Stimulated activated CD8-positive, alpha-beta memory T cell treated with anti-CD3 and anti-CD28 coated beads, Interleukin-7, amount 100 ng/mL, for 48 hours (primary cell): ENCODE measurements around the gene BAG5.

Experiments used
- DNase-seq, 2 donors: peaks; one replicate each; pipeline ENCODE4 v3.0.0-alpha.2; 2020; ENCODE audit warnings: low read depth in 1 of 2; ENCODE audit errors: extremely low read depth in 1 of 2

Gene BAG5

DNA sequence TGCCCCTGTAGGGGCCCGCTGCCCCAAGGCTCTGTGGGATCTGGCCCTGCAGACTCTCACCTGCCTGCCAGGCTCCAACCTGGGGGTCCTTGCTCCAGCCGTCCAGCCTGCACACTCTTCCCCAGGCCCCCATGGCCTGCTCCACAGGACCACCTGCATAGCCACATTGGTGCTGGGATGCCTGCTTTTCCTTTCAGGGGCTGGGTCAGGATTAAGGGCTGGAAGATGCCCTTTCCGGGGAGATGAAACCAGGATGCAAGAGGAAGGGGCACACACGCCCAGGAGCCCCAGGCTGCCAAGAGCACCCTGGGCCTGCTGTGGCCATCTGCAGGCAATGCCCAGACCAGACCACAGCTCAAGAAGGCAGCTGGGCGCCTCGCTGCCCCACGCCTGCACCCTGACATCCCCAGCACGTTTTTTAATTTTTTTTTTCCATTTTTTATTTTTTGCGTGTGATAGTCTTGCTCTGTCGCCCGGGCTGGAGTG lies 15.0 kb downstream of the BAG5 start:
- no peak for DNase-seq

DNA sequence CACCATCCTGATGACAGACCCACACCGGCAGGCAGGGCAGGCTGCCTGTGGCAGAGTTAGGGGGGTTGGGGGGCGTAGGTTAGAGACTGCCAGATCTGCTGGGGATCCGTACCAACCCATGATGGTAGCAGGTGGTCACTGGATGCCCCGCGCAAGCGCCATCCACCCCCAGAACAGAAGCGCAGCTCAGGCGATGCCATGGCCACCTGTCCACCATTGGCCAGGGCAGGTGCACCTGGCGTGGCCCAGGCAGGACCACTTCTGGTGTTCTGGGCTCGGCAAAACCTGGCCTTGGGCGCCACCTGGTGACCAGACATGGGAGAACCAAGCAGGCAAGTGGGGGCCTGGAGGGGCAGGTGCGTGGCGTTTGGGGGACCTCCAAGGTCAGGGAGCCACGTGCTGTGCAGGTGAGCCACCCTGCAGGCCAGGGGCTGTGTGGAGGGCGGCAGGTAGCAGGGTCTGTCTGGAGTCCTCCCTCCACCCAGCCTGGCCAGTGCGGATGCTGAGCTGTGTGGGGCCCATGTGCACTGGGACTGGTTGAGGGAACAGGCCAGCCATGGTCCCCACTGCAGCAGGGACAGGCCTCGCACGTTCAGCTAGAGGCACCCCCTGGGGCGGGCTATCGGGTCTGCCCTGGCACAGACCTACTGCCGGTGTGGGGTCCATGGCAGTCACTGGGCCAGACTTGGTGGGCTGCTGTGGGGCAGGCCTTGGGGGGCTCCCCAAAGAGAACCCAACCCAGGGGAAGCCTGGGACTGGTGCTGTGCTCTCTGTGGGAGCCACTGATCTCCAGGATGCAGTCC lies 15.6 kb downstream of the BAG5 start:
- DNase-seq, result peak; percentile 44 to 58

DNA sequence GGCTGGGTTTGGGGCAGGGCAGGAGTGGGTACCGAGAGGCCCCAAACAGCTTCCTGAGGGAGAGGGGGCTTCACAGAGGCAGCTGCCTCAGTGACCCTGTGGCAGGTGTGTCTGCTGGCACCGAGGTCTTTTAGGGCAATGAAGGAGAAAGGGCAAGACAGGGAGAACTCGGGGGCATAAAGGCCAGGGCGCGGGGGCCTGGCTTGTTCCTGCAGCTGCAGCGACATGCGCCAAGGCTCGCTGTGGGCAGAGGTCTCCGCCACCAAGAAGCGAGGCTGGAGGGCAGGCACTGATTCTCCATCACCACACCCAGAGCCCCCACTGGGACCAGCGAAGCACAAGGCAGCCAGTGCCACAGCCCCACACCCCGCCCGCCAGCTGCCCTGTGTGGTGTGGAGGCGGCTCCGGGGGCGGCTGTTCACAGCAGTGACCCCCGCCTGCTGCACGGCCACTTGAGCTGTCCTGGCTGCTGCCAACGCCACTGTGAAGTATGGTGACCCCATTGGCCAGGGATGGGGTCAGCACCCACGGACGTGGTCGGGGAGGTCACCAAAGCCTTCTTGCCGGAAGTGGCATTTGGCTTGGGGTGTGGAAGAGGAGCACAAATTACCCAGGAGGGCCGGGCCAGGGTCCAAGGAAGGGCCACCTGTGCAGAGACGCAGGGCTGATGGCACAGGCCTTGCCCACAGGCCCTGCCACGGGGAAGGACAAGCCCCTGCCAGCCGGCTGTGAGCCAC lies 16.4 kb downstream of the BAG5 start:
- DNase-seq, result no peak

DNA sequence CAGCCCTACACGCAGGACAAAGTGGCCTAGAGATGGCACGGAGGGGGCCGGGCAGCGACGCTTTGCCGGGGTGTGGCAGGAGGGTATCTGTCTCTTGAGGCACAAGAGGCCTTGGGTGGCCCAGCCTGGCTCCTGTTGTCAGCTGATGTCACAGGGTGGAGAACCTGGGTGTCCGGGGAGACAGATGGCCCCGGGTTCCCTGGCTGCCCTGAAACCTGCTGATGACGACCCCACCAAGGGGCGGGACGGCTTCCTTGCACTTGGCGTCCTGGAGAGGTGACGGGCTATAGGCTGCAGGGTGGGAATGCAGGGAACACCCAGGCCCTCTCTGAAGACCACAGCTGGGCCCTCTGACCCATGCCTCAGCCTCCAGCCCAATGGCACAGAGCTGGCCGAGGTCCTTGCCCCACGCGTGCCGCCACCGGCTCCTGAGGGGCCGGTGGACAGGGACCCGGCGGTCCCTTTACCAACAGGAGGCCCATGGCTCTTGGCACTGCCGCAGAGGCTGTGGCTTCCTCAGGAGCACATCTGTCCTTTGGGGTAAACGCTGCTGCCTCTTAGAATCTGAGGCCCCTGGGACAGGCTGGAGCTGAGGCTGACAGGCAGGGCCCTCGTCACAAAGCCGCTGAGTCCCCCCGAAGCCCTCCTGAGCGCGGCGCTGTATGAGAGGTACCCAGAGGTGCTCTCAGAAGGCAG lies 17.1 kb downstream of the BAG5 start:
- no peak for DNase-seq

DNA sequence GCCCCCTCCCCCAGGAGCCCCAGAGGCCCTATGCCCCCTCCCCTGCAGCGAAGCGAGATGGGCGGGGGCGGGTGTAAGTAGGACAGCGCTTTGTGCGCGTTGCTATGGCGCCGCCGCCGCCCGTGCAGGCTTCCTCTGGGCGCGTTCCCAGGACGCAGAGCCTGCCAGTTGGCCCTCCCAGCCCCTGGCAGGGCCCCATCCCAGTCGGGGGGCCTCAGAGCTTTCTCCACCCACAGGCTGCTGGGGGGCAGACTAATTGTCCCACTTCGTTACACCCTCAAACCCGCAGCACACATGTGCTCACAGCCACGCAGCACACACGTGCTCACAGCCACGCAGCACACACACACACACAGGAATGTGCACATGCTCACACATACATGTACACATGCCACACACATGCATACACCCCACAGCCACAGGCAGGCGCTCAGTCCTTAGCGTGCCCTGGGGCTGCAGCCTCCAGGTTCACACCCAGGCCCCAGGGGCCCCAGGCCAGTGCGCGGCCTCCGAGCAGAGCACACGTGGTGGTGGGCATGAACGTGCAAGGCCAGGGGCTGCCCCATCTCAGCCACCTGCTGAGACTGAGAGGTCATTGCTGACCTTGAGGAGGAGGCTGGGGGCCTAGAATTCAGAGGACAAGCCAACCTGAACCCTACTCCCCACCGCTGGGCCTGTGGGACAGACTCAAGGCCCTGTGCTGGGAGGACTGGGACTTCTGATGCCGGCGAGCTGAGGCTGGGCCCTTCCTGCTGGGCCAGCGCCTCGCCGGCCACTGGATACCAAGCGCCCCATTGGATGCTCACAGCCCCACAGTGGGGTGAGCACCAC lies 17.9 kb downstream of the BAG5 start:
- no peak for DNase-seq

DNA sequence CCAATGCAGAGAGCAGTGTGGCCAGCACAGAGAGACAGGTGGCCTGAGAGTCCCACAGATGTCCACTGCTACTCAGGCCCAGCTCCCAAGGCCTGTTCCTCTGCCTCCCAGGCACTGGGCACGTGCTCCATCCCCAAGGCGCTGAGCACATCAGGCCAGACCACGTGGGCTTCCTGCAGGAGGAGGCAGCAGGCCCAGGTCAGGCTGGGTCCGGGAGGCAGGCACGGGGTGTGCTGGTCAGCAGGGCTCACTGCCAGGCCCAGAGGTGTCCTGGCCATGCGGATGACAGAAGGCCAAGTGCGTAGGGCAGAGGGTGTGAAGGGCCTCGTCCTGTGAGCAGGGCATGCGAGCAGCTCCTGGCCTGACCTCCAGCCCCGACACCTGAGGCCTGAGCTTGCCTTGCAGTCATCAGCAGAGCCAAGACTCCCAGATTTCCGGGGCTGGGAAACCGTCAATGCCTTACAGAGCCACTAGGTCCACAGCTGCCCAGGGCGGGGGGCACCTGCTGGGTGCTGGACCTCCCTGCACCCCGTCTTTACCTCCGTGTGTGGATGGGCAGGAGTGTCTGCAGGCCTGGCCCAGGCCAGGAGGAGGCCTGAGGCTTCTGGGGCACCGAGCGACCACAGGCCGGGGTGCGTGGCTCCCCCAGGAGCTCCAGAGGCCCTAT lies 18.6 kb downstream of the BAG5 start:
- no peak for DNase-seq

DNA sequence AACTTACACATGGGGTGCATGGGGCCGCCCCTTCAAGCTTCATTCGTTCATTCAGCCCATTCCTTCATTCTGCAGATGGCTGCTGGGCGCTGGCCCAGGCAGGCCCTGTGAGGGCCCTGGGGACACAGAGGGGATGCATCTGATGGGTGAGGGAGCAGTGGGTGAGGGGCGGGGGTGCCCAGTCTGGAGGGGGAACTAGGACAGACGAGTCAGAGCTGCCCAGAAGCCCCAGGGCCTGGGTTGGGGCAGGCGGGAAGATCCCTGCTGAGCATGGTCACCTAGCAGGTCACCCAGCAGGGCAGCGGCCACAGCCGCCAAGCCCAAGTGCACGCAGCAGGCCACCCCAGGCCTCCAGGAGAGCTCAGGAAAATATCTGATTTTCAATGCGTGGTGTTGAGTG lies 19.3 kb downstream of the BAG5 start:
- DNase-seq, result no peak

DNA sequence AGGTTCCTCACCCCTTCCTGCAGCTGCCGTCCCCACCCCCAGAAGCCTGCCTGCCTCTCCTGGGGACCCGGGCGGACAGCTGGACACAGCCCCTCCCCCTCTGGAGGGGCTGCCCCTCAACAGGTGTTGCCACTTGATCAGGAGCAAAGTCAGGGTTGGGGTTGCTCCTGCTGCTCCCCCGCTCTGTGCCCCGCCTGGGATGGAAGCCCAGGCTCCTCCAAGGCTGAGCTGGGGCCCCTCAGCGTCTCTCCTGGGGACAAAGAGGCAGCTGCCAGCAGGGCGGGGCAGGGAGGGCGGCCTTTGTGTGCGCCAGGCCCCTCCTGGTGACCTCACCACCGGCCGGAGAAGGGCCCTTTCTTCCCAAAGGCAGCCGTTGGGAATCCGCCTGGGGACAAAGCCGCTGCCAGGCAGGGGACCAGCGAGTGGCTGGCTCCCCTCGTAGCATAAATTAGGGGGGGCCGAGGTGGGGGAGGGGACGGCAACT lies 19.8 kb downstream of the BAG5 start:
- DNase-seq, result no peak

DNA sequence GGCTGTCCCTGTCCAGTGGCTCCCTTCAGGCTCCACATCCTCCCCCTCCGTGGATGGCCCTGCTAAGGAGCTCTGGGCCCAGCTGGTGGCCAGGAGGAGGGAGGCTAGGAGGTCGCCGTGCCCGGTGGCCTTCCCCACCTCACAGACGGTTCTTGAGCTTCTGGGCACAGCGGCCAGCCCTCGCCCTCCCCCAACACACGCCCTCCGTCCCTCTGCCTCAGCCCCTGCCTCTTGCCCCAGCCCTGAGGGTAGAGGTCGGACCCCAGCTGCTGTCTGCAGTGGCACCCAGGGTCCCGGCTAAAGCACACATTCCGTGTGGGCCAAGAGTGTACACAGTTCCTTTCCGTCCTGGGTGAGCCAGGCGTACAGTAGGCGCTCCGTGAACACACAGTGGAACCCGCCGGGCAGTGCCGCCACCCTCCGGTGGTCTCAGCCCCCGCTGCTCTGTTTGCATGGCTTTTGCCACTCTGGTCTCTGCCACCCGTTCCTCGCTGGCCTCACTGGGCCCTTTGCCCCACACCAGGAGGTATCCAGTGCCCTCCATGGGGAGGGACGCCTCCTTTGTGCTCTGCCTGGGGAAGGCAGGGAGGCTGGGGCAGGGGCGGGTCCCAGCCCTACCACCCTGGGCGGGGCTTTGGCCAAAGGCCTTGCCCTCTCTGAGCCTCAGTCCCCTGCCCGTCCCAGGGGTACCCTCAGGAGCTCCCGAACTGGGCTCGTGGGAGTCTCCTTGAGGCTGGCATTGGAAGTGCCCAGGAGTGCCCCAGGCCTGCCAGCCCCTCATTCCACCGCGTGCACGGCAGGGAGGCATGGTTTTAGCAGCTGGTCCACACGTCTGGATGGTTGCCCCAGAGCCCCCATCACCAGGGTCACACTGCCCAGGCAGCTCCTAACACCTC lies 20.5 kb downstream of the BAG5 start:
- DNase-seq, result no peak

DNA sequence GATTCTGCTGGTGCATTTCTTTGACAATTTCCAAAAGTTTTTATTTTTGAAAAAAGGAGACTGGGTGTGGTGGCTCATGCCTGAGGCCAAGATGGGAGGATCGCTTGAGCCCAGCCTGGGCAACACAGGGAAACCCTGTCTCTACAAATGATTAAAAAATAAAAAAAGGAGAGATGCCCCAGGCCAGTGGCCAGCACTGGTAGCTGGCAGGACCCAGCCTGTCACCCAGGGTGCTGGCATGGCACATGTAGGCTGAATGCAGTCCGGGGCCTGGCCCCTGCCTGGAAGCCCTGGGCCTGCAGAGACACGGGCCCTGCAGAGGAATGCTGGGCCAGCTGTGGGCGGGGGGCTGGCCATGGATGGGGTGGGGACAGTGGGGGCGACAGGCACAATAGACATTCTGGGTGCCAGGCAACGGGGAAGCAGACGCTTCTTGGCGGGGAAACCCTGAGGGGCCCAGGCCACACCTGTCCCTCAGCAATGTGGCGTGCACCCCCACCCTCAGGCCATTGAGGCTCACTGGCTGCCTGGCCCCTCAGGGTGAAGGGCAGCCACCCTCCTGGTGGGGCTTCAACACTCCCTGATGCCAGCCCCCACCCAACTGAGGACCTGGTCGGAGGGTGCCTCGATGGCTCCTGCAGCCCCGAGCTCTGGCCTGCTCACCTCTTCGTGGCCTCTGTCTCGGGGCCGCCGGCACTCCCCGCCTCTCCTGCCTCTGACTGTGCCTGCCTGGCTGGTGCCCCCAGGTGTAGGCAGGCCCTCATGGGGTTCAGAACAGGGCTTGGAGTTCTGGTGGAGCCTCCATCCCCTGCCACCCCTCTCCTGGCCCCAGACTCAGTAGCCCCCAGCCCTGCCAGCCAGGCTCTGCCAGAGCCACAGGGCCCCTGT lies 21.4 kb downstream of the BAG5 start:
- DNase-seq, result no peak

DNA sequence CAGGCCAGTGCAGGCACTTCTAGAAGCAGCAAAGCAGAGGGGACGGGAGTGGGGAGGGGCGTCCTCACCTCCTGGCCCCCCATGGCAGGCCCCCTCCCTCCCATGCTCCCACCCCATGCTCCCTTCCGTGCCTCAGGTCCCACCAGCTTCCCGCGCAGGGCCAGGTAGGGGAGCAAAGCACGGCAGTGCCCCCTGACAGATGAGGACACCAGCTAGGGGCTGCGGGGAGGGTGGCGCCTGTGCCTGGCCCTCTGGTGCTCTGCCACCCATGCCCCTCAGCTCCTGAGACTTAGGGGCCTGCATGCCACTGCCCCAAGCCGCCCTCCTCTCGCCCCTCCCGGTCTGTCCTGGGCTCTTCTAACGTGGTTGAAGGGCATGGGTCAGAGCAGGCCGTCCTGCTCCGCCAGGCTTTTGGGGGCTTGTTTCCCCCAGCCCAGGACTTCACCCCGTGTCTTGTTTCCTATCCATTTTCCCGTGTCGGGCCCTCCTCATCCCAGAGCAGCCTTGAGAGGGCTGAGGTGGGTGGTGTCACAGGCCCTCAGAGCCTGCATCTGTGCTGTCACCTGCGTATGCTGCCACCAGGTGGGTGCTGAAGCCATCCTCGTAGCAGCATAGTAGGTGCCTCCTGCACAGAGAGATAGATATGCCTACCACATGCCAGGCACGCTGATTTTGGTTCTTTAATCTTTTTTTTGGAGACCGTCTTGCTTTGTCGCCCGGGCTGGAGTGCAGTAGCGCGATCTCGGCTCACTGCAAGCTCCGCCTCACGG lies 23.2 kb downstream of the BAG5 start:
- DNase-seq, result no peak

DNA sequence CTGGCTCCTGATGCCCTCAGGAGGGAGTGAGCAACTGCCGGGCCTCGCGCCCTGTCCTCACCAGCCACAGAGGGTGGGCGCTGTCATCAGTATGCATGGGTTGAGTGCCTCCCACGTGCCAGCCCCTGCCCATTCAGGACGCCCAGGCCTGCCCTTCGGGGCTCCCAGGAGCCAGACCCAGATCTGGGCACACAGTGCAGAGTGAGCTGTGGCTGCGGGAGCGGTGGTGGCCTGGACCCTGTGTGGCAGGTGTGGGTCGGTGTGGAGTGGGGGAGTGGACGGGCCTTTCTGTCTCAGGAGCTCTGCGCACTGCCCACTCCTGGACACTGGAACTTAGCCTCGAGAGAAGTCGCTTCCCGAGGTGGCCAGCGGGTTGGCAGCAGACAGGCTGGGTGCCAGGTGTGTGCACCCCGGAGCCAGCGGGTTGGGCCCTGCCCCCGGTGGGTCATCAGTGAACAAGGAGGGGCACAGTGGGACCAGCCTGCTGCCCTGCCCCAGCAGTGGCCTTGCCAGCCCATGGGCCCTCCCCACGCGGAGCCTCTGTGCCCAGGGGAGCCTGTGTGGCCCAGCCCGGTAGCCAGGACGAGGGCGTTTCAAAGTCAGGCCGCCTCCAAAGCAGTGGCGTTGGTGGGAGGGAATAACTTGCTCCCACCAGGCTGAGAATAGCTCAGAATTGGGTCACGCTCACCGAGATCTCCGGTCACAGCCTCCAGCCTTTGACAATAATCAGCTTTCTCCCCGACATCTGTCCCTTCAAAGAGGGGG lies 24.0 kb downstream of the BAG5 start:
- no peak for DNase-seq

DNA sequence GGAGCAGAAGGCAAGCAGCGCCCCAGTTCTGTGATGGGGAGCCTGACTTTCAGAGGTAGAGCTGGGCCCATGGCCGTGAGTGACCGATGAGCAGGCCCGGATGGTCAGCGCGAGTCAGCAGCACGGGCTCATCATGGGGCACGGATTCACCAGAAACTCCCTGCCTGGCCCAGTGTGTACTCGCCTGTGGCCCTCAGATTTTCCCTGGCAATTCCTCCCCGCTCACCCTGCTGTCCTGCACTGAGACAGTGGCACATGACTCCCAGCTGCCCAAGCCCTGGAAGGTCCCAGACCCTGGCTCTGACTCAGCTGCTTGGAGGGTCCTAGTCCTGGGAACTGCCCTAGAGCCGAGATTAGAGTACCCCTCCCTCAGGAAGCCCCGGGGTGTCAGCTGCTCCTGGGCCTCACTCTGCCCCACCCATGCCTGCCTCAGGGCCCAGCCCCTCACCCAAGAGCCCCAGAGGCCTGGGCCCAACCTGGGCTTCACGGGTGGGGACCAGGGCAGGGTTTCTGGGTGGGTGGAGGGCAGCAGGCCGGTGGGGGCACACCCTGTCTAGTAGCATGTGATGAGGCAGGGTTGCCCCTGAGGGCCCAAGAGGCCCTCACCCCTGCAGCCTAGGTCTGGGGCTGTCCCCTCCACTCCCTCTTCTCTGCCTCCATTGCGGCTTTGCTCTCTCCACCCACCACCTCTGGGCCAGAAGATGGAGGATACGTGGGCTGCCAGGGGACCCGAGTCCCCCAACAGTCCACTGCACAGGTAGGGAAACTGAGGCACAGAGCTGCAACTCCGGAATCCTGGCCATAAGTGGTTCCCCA lies 25.1 kb downstream of the BAG5 start:
- DNase-seq, result no peak

DNA sequence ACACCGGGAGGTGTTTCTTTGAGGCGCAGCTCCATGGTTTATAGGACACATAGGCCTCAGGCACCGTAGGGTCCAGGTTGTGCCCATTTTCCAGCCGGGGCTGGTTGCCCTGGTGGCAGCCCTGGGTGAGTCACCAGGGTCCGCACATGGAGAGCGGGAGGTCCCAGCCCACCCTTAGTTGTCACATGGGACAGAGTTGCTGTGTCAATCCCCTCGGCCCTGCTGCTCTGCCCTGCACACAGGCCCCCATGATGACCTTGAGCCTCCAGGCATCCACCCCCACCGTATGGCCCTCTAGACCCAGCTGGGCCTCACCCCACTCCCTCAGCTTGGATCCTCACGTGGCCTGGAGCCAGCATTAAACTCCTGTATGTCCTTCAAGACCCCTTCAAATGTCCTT lies 25.8 kb downstream of the BAG5 start:
- no peak for DNase-seq

DNA sequence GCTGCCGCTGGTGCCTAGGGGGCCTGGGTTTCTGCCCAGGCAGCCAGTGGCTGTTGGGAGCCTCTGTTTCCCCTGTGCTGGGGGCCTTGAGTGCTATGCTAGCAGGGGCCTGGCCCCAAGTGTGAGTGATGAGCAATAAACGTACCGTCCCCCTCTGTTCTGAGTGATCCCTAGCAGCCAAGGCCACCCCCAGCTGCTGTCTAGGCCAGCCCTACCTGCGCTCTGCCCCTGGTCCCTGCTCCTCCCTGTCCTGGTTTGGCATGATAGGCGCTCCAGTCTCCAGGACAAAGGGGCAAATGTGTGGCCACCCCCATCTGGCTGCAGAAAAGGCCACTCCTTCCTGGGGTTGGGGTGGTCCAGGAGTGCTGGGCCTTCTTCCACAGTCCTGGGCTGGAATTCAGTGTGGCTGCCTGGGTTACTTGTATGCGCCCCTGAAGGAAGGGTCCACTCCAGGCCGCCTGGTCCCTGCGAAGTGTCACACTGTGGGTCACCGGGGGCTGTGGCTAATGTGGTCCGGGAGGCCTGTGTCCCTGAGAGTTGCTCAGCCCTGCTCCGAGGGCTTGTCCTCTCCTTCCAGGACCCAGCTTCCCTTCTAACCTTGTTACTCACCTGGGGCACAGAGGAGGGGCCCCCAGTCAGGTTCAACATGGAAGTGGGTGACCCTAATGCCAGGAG lies 26.4 kb downstream of the BAG5 start:
- DNase-seq, result no peak
